ENCODE results near the gene TRIM33.

DNA sequence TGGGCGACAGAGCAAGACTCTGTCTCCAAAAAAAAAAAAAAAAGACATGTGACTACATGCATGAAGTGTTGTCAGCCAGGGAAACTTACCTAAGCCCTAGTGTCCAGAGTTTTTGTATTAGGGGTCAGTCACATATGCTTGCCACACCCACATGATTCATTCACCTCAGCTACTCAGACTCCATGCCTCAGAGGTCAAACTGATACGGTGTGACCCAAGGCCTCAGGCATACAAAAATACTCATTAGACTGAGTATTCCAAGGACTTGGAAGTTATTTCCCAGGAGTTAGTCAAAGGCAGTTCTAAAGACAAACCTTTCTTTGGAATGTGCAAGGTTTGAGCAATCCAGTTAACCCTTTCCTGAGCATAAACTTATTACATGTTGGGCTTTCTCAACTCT lies 6.3 kb upstream of the TRIM33 start:
- TF ChIP-seq, protein P1, sequence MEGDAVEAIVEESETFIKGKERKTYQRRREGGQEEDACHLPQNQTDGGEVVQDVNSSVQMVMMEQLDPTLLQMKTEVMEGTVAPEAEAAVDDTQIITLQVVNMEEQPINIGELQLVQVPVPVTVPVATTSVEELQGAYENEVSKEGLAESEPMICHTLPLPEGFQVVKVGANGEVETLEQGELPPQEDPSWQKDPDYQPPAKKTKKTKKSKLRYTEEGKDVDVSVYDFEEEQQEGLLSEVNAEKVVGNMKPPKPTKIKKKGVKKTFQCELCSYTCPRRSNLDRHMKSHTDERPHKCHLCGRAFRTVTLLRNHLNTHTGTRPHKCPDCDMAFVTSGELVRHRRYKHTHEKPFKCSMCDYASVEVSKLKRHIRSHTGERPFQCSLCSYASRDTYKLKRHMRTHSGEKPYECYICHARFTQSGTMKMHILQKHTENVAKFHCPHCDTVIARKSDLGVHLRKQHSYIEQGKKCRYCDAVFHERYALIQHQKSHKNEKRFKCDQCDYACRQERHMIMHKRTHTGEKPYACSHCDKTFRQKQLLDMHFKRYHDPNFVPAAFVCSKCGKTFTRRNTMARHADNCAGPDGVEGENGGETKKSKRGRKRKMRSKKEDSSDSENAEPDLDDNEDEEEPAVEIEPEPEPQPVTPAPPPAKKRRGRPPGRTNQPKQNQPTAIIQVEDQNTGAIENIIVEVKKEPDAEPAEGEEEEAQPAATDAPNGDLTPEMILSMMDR (IDR thresholded peaks at IDR 0.05; ENCODE audit: poor library complexity): no peak
- TF ChIP-seq EZH2 (IDR thresholded peaks at IDR 0.05; ENCODE audit: borderline replicate concordance): no peak
- no peak for TF ChIP-seq EZH2phosphoT487 (IDR thresholded peaks at IDR 0.05; ENCODE audit: low read depth, severe bottlenecking, unreplicated experiment)
